Epithelial cell of proximal tubule (primary cell): ENCODE data around the gene CCDC9B. TPM values are rescaled to one million over a fixed set of nuclear protein-coding genes. Genes with fewer than 3 reads are reported as not detected.

Experiments
- DNase-seq: peaks from one replicate; pipeline ENCODE4 v3.0.0-alpha.2; 2011; ENCODE audit warnings: low read depth
- H3K4me3 ChIP-seq: 2 replicates; pipeline ENCODE4 v1.5.1; 2011; ENCODE audit warnings: low read depth, mild to moderate bottlenecking, low read length
- total RNA-seq: library from RNA; depleted of rRNA; stranded (reverse); fragments of >200 nt; gene quantifications from 2 replicates; pipeline ENCODE4 v1.2.3, GENCODE V29; 2015
- TF ChIP-seq, protein P1 (sequence below): conservative IDR thresholded peaks from 2 replicates; pipeline ENCODE4 v1.5.1; 2012; ENCODE audit warnings: low read depth, mild to moderate bottlenecking, low read length

CCDC9B gene
- total RNA-seq, 1 donor from 2014 or later = 4.6 TPM

DNA sequence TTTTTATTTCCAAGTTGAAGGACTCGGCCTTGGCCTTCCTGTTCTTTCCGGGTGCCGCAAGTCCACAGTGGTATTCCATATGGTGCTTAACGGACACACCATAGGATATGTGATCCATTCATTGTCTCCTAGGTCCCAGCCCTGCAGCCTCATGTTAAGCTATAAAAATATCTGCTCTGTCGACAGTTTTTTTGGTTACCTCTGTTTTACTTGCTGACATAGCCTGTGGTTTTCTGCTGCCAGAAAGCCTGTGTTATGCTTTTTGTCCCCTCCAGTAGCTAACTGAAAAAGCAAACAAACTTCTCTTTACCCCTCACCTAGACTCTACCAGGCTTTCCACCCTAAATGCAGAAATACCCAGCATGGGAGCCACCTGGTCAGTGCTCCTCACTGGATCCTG, 12.0 kb downstream of the CCDC9B start:
- TF ChIP-seq, protein P1, sequence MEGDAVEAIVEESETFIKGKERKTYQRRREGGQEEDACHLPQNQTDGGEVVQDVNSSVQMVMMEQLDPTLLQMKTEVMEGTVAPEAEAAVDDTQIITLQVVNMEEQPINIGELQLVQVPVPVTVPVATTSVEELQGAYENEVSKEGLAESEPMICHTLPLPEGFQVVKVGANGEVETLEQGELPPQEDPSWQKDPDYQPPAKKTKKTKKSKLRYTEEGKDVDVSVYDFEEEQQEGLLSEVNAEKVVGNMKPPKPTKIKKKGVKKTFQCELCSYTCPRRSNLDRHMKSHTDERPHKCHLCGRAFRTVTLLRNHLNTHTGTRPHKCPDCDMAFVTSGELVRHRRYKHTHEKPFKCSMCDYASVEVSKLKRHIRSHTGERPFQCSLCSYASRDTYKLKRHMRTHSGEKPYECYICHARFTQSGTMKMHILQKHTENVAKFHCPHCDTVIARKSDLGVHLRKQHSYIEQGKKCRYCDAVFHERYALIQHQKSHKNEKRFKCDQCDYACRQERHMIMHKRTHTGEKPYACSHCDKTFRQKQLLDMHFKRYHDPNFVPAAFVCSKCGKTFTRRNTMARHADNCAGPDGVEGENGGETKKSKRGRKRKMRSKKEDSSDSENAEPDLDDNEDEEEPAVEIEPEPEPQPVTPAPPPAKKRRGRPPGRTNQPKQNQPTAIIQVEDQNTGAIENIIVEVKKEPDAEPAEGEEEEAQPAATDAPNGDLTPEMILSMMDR = no peak
- H3K4me3 ChIP-seq = no peak overlapping the region
- no peak for DNase-seq

- no peak overlapping the region for H3K4me3 ChIP-seq
- no peak for DNase-seq
- TF ChIP-seq, protein P1 = no peak
These were observed 12.6 kb downstream of the CCDC9B start for GRCh38 chr15:40328176-40328575.

DNA sequence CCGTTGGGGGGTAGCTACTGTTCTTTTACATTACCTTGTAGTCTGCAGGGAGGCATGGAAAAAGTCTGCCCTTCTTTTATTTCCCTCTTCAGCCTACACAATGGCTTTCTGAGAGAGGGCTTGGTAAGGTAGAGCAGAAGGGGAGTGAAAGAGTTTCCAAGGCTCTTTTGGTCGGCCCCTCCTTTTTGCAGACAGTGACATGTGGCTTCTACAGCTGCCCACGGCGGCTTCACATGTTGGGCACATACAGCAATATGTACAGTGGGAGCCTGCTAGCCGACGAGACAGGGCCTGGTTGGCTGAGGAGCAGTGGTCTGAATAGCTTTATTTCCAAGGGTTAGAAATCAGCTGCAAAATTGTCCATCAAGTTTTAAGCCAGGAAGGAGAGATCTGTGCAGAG, 13.3 kb downstream of the CCDC9B start:
- no peak overlapping the region for H3K4me3 ChIP-seq
- TF ChIP-seq, protein P1 = no peak
- DNase-seq = no peak

DNA sequence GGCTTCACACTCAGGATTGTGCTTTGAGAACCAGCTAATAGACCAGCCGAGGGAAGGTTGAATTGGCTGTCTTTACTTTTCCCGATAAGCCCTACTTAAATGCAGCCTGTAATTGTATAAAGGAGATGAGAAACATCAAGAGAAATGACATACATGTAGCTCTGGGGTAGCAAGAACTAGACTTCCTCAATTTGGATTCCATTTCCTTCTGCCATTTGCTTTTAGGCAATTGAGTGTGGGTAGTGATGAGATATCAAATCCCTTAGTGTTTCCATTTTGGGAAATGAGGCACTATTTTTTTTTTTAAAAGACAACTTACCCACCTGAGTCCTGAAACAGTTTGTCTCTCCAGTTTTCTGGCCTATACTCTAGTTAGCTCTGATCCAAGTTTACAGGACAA, 15.0 kb downstream of the CCDC9B start:
- no peak for DNase-seq
- no peak overlapping the region for H3K4me3 ChIP-seq
- TF ChIP-seq, protein P1 = no peak

DNA sequence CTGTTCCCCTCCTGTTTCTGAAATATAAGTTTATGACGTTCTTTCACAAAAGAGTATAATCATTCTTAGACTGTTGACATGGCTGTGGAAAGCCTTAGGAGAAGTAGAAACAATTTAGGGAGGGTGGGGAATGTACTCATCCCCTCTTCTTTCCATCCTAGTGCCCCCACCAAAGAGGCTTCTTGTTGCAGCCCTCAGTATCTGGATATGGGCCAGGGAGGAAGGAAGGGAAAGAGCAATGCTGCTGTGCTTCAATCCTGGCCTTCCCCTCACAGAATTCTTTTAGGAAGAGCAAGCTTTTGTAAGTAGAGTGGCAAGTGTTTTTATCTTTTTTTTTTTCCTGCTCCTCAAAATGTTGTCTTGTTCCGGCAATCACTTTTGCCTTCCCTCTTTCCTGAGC, 15.6 kb downstream of the CCDC9B start:
- TF ChIP-seq, protein P1 = no peak
- no peak overlapping the region for H3K4me3 ChIP-seq
- no peak for DNase-seq

GRCh38 chr15:40323953-40324937, 16.5 kb downstream of the CCDC9B start:
- no peak for DNase-seq
- TF ChIP-seq, protein P1 = no peak
- H3K4me3 ChIP-seq = peak overlapping the region; percentile 61
